NCI-H345 treated with DMSO at 0.1 percent for 48 hours (cell line): ENCODE measurements around the gene FOXB2.

ENCODE experiments used
- DNase-seq: peaks from one replicate; lab custom pipeline; 2025; ENCODE audit not compliant: unreplicated experiment; lab: John Stamatoyannopoulos, UW

Gene FOXB2

DNA sequence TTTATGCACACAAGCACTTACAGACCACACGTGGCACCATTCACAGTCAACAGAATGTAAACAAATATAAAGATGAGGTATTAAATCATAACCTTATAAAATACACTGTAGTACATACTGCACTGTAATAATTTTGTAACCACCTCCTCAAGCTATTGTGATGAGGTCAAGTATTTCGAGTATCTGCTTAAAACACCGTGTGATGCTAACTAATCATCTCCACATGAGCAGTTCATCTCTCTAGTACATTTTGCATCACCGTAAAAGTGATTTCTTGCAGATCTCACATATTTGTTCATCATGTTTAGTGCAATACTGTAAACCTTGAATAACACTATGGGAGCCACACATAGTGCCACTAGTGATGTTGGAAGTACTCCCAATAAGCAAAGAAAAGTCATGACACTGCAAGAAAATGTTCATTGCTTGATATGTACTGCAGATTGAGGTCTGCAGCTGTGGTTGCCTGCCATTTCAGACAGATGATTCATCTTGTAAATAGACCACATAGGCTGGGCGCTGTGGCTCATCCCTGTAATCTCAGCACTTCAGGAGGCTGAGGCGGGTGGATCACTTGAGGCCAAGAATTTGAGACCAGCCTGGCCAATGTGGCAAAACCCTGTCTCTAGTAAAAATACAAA, 44.3 kb downstream of the FOXB2 start:
- no peak for DNase-seq

DNA sequence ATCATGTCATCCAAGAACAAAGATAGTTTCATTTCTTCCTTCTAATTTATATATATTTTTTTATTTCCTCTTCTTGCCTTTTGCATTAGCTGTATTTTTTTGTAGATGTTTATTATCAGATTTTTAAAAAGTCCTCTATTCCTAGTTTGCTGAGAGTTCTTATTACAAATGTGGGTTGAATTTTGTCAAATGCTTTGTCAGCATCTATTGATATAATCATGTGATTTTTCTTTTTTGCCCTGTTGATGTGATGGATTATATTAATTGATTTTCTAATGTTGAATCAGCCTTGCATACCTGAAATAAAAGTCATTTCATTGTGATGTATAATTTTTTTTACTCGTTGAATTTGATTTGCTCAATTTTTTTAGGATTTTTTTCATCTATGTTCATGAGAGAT, 46.9 kb downstream of the FOXB2 start:
- no peak for DNase-seq
